Stomach (tissue), 4 donors: ENCODE results near the gene SPOCD1.

ENCODE experiments used
- CTCF ChIP-seq, 7 experiments: fragments of 450-650 bp in 4 of 7; fragments of 200-600 bp in 3 of 7; sonication (generic) in 3 of 7; IDR thresholded peaks; one replicate each; pipeline ENCODE4 v1.5.1; 2016 to 2019; ENCODE audit warnings: antibody characterized with exemption in 7 of 7, control low read depth in 2 of 7, mild to moderate bottlenecking in 1 of 7
- EP300 ChIP-seq: sonication (generic); formaldehyde crosslinking; IDR thresholded peaks from one replicate; pipeline ENCODE4 v1.6.1; 2017; ENCODE audit warnings: antibody characterized with exemption
- POLR2AphosphoS5 ChIP-seq, 3 donors: sonication (generic); formaldehyde crosslinking; IDR thresholded peaks; one replicate each; pipeline ENCODE4 v1.6.1; 2016; ENCODE audit warnings: antibody characterized with exemption in 3 of 3

DNA sequence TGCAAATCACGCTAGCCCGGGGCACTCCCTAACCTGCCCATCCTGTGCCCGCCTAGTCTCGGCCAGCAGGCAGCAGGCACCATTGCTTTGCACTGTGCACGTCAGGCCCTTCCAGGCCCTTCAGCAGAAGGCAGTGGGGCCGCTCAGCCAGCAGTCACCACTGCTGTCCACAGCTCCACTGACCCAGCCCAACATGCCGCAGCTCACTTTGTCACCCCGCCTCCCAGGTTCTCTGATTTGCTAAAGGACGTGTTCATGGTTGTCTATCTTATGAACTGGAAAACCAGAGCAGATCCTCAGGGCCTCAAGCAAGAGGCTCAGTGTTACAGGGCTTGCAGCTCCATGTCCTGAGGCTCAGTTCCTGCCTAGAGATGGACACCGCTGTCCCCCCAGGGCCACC, 14.2 kb upstream of the SPOCD1 start:
- TF ChIP-seq POLR2AphosphoS5 (IDR thresholded peaks at IDR 0.05) (no peak), CTCF (IDR thresholded peaks at IDR 0.05) (no peak), EP300 (no peak)
